HFFc6 (cell line): ENCODE results near the gene VPS4A. TPM values are rescaled to one million over a fixed set of nuclear protein-coding genes. Genes with fewer than 3 reads are reported as not detected.

Source experiments
- DNase-seq: peaks from one replicate; pipeline ENCODE4 v3.0.0-alpha.2; 2018
- H3K27ac Mint-ChIP-seq: 2 replicates; pipeline ENCODE4 v1.8.0; 2020; ENCODE audit warnings: mild to moderate bottlenecking, mixed read lengths
- H3K27me3 Mint-ChIP-seq: 2 replicates; pipeline ENCODE4 v1.8.0; 2021; ENCODE audit warnings: mild to moderate bottlenecking, moderate library complexity, mixed read lengths; ENCODE audit not compliant: insufficient read depth
- H3K36me3 Mint-ChIP-seq: 2 replicates; pipeline ENCODE4 v1.8.0; 2021; ENCODE audit warnings: low read depth, mixed read lengths
- H3K4me1 Mint-ChIP-seq: 2 replicates; pipeline ENCODE4 v1.8.0; 2020; ENCODE audit warnings: low read depth, mixed read lengths
- H3K4me3 Mint-ChIP-seq: 2 replicates; pipeline ENCODE4 v1.8.0; 2020; ENCODE audit warnings: mild to moderate bottlenecking, moderate library complexity, mixed read lengths
- H3K9me3 Mint-ChIP-seq: 2 replicates; pipeline ENCODE4 v1.8.0; 2020; ENCODE audit warnings: mild to moderate bottlenecking, mixed read lengths
- CTCF ChIP-seq: fragments of 200-600 bp; sonication (generic); IDR thresholded peaks from 2 replicates; pipeline ENCODE4 v1.5.0; 2021; ENCODE audit warnings: antibody characterized with exemption, mild to moderate bottlenecking
- total RNA-seq, 6 experiments: library from RNA; stranded (reverse); fragmentation: NEBNext Ultra II Directional; extraction: Animal tissue kit (Norgen Biotek cat#: 25700); gene quantifications; 2 replicates in 1 of 6; 3 replicates in 5 of 6; pipeline ENCODE4 v1.2.3, GENCODE V29; 2021

VPS4A gene
- total RNA-seq, 6 experiments from 2014 or later, result 33.2 to 39.8 (median 36.7) TPM

GRCh38 chr16:69363281-69363717, 52.1 kb downstream of the VPS4A start:
- Mint-ChIP-seq H3K27me3 (peaks cover 2% of the 10 kb centered on the region; the same call in 1 of the 2 replicates), H3K27ac (no peak overlapping the region), H3K4me1 (peaks cover 12% of the 10 kb centered on the region)

GRCh38 chr16:69364088-69364487, 52.9 kb downstream of the VPS4A start:
- DNase-seq, result no peak
- H3K27me3 Mint-ChIP-seq, result peaks cover 2% of the 10 kb centered on the region; the same call in 1 of the 2 replicates
- no peak for TF ChIP-seq CTCF
- peaks cover 26% of the 10 kb centered on the region for H3K36me3 Mint-ChIP-seq
- H3K4me3 Mint-ChIP-seq, result no peak overlapping the region
- H3K4me1 Mint-ChIP-seq, result peaks cover 12% of the 10 kb centered on the region
- H3K27ac Mint-ChIP-seq, result no peak overlapping the region
- H3K9me3 Mint-ChIP-seq, result no peaks in the 10 kb centered on the region

More at GRCh38 chr16:69363281-69363717, 52.1 kb downstream of the VPS4A start:
- H3K4me3 Mint-ChIP-seq, result no peak overlapping the region
- H3K9me3 Mint-ChIP-seq, result no peaks in the 10 kb centered on the region
- TF ChIP-seq CTCF, result no peak
- peaks cover 25% of the 10 kb centered on the region for H3K36me3 Mint-ChIP-seq
- no peak for DNase-seq

- peaks cover 12% of the 10 kb centered on the region for H3K4me1 Mint-ChIP-seq
- no peak for DNase-seq
- H3K27me3 Mint-ChIP-seq, result peaks cover 2% of the 10 kb centered on the region; the same call in 1 of the 2 replicates
- no peak for TF ChIP-seq CTCF
- H3K36me3 Mint-ChIP-seq, result peaks cover 40% of the 10 kb centered on the region
- no peak overlapping the region for H3K27ac Mint-ChIP-seq
- no peaks in the 10 kb centered on the region for H3K9me3 Mint-ChIP-seq
- H3K4me3 Mint-ChIP-seq, result no peak overlapping the region
Observed at GRCh38 chr16:69365901-69366300, 54.8 kb downstream of the VPS4A start.

GRCh38 chr16:69366431-69366830, 55.3 kb downstream of the VPS4A start:
- Mint-ChIP-seq H3K36me3 (peaks cover 41% of the 10 kb centered on the region), H3K4me1 (peaks cover 12% of the 10 kb centered on the region), H3K4me3 (no peak overlapping the region), H3K9me3 (no peaks in the 10 kb centered on the region), H3K27ac (no peak overlapping the region), H3K27me3 (peaks cover 2% of the 10 kb centered on the region; the same call in 1 of the 2 replicates)
- no peak for DNase-seq
- no peak for TF ChIP-seq CTCF

- peaks cover 2% of the 10 kb centered on the region; the same call in 1 of the 2 replicates for H3K27me3 Mint-ChIP-seq
- no peak for DNase-seq
- peaks cover 41% of the 10 kb centered on the region for H3K36me3 Mint-ChIP-seq
- H3K9me3 Mint-ChIP-seq, result no peaks in the 10 kb centered on the region
- peaks cover 12% of the 10 kb centered on the region for H3K4me1 Mint-ChIP-seq
- no peak overlapping the region; the same call in 1 of the 2 replicates for H3K27ac Mint-ChIP-seq
- H3K4me3 Mint-ChIP-seq, result no peak overlapping the region
- no peak for TF ChIP-seq CTCF
Observed at GRCh38 chr16:69367980-69368379, 56.8 kb downstream of the VPS4A start.

GRCh38 chr16:69368866-69369265, 57.7 kb downstream of the VPS4A start:
- peaks cover 41% of the 10 kb centered on the region for H3K36me3 Mint-ChIP-seq
- H3K27ac Mint-ChIP-seq, result no peak overlapping the region
- no peak for TF ChIP-seq CTCF
- H3K4me1 Mint-ChIP-seq, result peaks cover 12% of the 10 kb centered on the region
- no peak overlapping the region for H3K4me3 Mint-ChIP-seq
- H3K27me3 Mint-ChIP-seq, result peaks cover 2% of the 10 kb centered on the region; the same call in 1 of the 2 replicates
- no peaks in the 10 kb centered on the region for H3K9me3 Mint-ChIP-seq
- no peak for DNase-seq
